Cardiac muscle cell (in vitro differentiated cells and primary cell): ENCODE results near the gene PDHX. TPM values are rescaled to one million over a fixed set of nuclear protein-coding genes. Genes with fewer than 3 reads are reported as not detected.

Experiments used
- DNase-seq, 2 donors: peaks; one replicate each; pipeline versions ENCODE4 v3.0.0 to v3.0.0-alpha.2; 2010 to 2017; ENCODE audit warnings: low read depth in 1 of 2, low spot score in 1 of 2
- H3K27ac ChIP-seq: fragments of 200-600 bp; sonication (generic); 2 replicates; pipeline ENCODE4 v1.5.1; 2016
- H3K27me3 ChIP-seq: fragments of 200-600 bp; sonication (generic); 2 replicates; pipeline ENCODE4 v1.6.0; 2016; ENCODE audit warnings: control low read depth
- H3K36me3 ChIP-seq: fragments of 200-600 bp; sonication (generic); 2 replicates; pipeline ENCODE4 v1.5.1; 2016; ENCODE audit warnings: control low read depth
- H3K4me1 ChIP-seq: fragments of 200-600 bp; sonication (generic); 2 replicates; pipeline ENCODE4 v1.8.1; 2017; ENCODE audit warnings: low read depth, mild to moderate bottlenecking, mixed run types
- H3K4me3 ChIP-seq: fragments of 200-600 bp; sonication (generic); 2 replicates; pipeline ENCODE4 v1.5.1; 2016; ENCODE audit warnings: mild to moderate bottlenecking
- H3K9me3 ChIP-seq: fragments of 200-600 bp; sonication (generic); 2 replicates; pipeline ENCODE4 v1.5.1; 2017; ENCODE audit warnings: low read depth, mild to moderate bottlenecking, control low read depth
- polyA plus RNA-seq: library from polyadenylated mRNA; unstranded; fragments of >200 nt; fragmentation: Nextera tagmentation; extraction: Ambion mirVana; gene quantifications from 2 replicates; pipeline ENCODE4 v1.2.1, GENCODE V29; 2016
- total RNA-seq: library from RNA; depleted of rRNA; stranded (reverse); fragments of >200 nt; gene quantifications from 2 replicates; pipeline ENCODE4 v1.2.3, GENCODE V29; 2016
- TF ChIP-seq, protein P1 (sequence below): IDR thresholded peaks from 2 replicates; pipeline ENCODE4 v1.5.1; 2012; ENCODE audit warnings: low read depth, mild to moderate bottlenecking, low read length

The PDHX gene
- total and polyA plus RNA-seq, 2 experiments from 2014 or later, result 69.9 to 87.1 TPM

DNA sequence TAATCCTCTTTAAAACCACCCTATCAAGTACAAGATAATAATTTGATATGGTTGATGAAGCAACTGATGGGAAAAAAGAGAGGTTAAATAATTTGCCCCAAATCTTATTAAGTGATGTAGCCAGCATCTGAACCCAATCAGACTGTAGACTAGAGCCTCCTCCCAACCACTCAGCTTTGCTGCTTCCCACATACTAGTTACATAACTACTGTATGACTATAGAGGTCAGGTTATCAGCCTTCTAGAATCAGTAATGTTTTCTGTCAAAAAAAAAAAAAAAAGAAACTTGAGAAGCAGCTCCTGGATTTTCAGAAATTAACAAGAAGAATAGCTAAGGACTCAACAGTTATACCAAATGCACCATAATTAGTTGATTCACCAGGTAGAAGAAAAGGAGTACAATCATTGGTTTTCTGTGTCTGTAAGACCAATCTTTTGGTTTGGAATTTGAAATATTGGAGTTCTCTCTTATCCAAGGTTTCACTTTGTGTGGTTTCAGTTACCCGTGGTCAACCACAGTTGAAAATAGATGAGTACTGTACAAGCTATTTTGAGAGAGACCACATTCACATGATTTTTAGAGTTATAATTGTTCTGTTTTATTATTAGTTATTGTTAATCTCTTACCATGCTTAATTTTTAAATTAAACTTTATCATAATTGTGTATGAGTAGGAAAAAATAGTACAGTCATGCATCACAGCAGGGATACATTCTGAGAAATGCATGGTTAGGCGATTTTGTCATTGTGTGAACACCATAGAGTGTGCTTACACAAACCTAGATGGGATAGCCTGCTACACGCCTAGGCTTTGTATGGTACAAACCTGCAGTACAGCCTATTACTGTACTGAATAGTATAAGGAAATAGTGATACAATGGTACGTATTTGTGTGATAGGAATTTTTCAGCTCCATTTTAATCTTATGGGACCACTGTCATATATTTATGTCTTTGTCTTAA is 72.2 kb downstream of the PDHX start:
- no peaks in the 10 kb centered on the region for H3K27me3 ChIP-seq
- DNase-seq, result peak in 1 of 2 donors; percentile 35
- H3K27ac ChIP-seq, result peak overlapping the region; percentile 0
- TF ChIP-seq, protein P1, sequence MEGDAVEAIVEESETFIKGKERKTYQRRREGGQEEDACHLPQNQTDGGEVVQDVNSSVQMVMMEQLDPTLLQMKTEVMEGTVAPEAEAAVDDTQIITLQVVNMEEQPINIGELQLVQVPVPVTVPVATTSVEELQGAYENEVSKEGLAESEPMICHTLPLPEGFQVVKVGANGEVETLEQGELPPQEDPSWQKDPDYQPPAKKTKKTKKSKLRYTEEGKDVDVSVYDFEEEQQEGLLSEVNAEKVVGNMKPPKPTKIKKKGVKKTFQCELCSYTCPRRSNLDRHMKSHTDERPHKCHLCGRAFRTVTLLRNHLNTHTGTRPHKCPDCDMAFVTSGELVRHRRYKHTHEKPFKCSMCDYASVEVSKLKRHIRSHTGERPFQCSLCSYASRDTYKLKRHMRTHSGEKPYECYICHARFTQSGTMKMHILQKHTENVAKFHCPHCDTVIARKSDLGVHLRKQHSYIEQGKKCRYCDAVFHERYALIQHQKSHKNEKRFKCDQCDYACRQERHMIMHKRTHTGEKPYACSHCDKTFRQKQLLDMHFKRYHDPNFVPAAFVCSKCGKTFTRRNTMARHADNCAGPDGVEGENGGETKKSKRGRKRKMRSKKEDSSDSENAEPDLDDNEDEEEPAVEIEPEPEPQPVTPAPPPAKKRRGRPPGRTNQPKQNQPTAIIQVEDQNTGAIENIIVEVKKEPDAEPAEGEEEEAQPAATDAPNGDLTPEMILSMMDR, result no peak
- H3K9me3 ChIP-seq, result no peaks in the 10 kb centered on the region
- peaks cover 28% of the 10 kb centered on the region for H3K36me3 ChIP-seq
- no peak overlapping the region for H3K4me3 ChIP-seq
- no peaks in the 10 kb centered on the region for H3K4me1 ChIP-seq

DNA sequence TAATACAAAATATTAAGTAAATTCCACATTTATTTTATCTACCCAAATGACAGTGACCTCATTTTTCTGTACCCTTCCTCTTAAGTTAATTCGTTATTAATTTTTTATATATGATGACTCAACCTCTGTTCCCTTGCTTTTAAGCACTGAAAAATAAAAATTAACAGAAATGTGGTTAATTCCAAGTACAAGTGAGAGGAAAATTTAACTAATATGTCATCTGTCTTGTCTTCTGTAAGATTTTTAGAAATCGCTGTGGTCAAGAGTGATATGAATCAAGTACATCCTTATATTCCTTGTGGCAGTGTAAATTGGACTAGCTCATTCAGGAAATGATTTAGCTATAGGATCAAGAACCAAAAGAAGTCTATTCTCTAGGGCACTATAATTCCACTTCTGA is 74.5 kb downstream of the PDHX start:
- no peaks in the 10 kb centered on the region for H3K27me3 ChIP-seq
- H3K4me1 ChIP-seq, result peaks cover 6% of the 10 kb centered on the region
- H3K27ac ChIP-seq, result no peak overlapping the region
- TF ChIP-seq, protein P1, result no peak
- H3K36me3 ChIP-seq, result peaks cover 18% of the 10 kb centered on the region
- no peak for DNase-seq
- H3K9me3 ChIP-seq, result no peaks in the 10 kb centered on the region
- no peak overlapping the region for H3K4me3 ChIP-seq

DNA sequence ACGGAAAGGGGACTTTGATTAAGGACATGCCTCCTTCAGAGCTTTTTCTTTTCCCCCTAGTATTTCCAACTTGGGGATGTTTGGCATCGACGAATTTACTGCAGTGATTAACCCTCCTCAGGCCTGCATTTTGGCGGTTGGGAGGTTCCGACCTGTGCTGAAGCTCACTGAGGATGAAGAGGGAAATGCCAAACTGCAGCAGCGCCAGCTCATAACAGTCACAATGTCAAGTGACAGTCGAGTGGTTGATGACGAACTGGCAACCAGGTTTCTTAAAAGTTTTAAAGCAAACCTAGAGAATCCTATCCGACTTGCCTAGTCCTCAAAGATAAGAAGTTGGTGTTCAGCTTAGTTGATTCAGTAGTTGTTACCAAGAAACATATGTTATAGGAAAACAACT is 78.4 kb downstream of the PDHX start:
- Histone ChIP-seq H3K9me3 (no peaks in the 10 kb centered on the region), H3K27me3 (no peaks in the 10 kb centered on the region), H3K4me3 (no peak overlapping the region), H3K4me1 (peaks cover 6% of the 10 kb centered on the region), H3K36me3 (peaks cover 12% of the 10 kb centered on the region), H3K27ac (no peak overlapping the region)
- TF ChIP-seq, protein P1, result no peak
- DNase-seq, result no peak

DNA sequence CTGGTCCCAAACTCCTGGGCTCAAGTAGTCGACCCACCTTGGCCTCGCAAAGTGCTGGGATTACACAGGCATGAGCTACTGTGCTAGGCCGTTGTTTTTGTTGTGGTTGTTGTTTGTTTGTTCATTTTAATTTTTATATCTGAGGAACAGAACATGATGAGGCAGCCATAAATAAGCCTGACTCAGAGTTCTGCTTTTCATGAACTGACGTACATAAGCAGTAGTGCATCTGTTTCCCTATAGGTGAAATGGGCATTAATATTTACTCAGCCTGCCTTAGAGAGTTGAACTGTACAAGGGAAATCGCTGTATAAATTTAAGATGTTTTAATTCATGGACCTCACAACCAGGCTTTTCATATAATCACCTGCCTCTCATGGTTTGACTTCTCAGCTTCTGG is 80.5 kb downstream of the PDHX start:
- Histone ChIP-seq H3K36me3 (peaks cover 12% of the 10 kb centered on the region), H3K4me1 (peaks cover 6% of the 10 kb centered on the region), H3K4me3 (no peak overlapping the region), H3K9me3 (no peaks in the 10 kb centered on the region), H3K27ac (no peak overlapping the region), H3K27me3 (no peaks in the 10 kb centered on the region)
- DNase-seq, result no peak
- TF ChIP-seq, protein P1, result no peak

DNA sequence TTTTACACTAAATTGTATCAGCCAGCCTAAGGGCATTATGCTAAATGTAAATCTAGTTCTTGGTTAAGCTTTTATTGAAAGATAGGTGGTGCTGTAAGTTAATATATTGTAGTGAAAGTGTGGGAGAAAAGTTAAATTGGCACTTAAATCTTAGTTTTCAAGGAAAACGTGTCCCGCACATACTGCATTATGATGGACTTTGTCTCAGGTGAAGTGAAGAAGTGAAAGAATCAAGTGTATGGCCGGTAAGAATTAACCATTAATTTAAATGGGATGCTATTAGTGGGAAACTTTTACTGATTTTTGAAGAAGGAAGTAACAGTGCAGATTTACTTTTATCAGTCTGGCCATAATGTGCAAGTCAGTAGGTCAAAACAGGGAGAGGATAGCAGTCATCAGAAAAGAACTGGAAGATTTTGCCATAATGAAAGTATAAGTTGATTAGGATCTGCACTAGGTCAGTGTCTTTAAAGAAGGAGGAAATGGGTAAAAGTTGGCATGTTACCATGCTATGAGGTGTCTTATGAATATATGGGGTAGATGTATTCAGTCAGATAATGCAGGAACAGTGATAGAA is 81.6 kb downstream of the PDHX start:
- H3K4me3 ChIP-seq, result no peak overlapping the region
- H3K9me3 ChIP-seq, result no peaks in the 10 kb centered on the region
- H3K27me3 ChIP-seq, result no peaks in the 10 kb centered on the region
- peak in 1 of 2 donors; percentile 58 for DNase-seq
- no peak overlapping the region for H3K27ac ChIP-seq
- H3K4me1 ChIP-seq, result peaks cover 6% of the 10 kb centered on the region
- TF ChIP-seq, protein P1, result peak; percentile 46
- peaks cover 6% of the 10 kb centered on the region for H3K36me3 ChIP-seq
